Endothelial cell (in vitro differentiated cells): ENCODE results near the gene EIF3B. TPM values are rescaled to one million over a fixed set of nuclear protein-coding genes. Genes with fewer than 3 reads are reported as not detected.
"Not testable (repeated sequence)": the region's sequence is repeated elsewhere in the genome, so short reads cannot be mapped to it uniquely, and the experiment has no call there.

ENCODE experiments used
- DNase-seq: peaks from one replicate; pipeline ENCODE4 v3.0.0; 2021; ENCODE audit warnings: low spot score
- H3K27ac Mint-ChIP-seq: one replicate; pipeline ENCODE4 v1.8.0; 2021; ENCODE audit warnings: mixed read lengths, inconsistent platforms; ENCODE audit not compliant: unreplicated experiment
- H3K27me3 Mint-ChIP-seq: one replicate; pipeline ENCODE4 v1.8.0; 2021; ENCODE audit warnings: mild to moderate bottlenecking, moderate library complexity, mixed read lengths, inconsistent platforms; ENCODE audit not compliant: unreplicated experiment
- H3K36me3 Mint-ChIP-seq: one replicate; pipeline ENCODE4 v1.8.0; 2021; ENCODE audit warnings: mild to moderate bottlenecking, low read depth, mixed read lengths, inconsistent platforms; ENCODE audit not compliant: unreplicated experiment
- H3K4me1 Mint-ChIP-seq: one replicate; pipeline ENCODE4 v1.8.0; 2021; ENCODE audit warnings: mild to moderate bottlenecking, mixed read lengths, inconsistent platforms; ENCODE audit not compliant: unreplicated experiment
- H3K4me3 Mint-ChIP-seq: one replicate; pipeline ENCODE4 v1.8.0; 2021; ENCODE audit warnings: mild to moderate bottlenecking, mixed read lengths, inconsistent platforms; ENCODE audit not compliant: unreplicated experiment
- H3K9me3 Mint-ChIP-seq: one replicate; pipeline ENCODE4 v1.8.0; 2021; ENCODE audit warnings: mixed read lengths, inconsistent platforms; ENCODE audit not compliant: unreplicated experiment
- CTCF ChIP-seq: fragments of 200-600 bp; sonication (generic); IDR thresholded peaks from one replicate; pipeline ENCODE4 v1.5.0; 2021; ENCODE audit warnings: antibody characterized with exemption; ENCODE audit not compliant: unreplicated experiment
- total RNA-seq: library from RNA; stranded (reverse); fragmentation: NEBNext Ultra II Directional; extraction: Animal tissue kit (Norgen Biotek cat#: 25700); gene quantifications from one replicate; pipeline ENCODE4 v1.2.1, GENCODE V29; 2021; ENCODE audit not compliant: unreplicated experiment

The EIF3B gene
- total RNA-seq, 1 donor from 2014 or later = 125 TPM

GRCh38 chr7:2388637-2388954 lies 34.0 kb downstream of the EIF3B start:
- no peak for DNase-seq
- H3K4me1 Mint-ChIP-seq = peaks cover 2% of the 10 kb centered on the region
- H3K36me3 Mint-ChIP-seq = peaks cover 4% of the 10 kb centered on the region
- H3K27me3 Mint-ChIP-seq = peaks cover 2% of the 10 kb centered on the region
- no peak overlapping the region for H3K27ac Mint-ChIP-seq
- no peak for TF ChIP-seq CTCF
- no peaks in the 10 kb centered on the region for H3K9me3 Mint-ChIP-seq
- no peak overlapping the region for H3K4me3 Mint-ChIP-seq

- not testable (repeated sequence) for DNase-seq, H3K27ac Mint-ChIP-seq, H3K9me3 Mint-ChIP-seq, H3K4me3 Mint-ChIP-seq, H3K36me3 Mint-ChIP-seq, H3K27me3 Mint-ChIP-seq, H3K4me1 Mint-ChIP-seq
Observed at GRCh38 chr7:2390020-2390816, 35.6 kb downstream of the EIF3B start.

- no peak overlapping the region for H3K4me3 Mint-ChIP-seq
- no peak overlapping the region for H3K27ac Mint-ChIP-seq
- H3K4me1 Mint-ChIP-seq = peaks cover 2% of the 10 kb centered on the region
- no peak for TF ChIP-seq CTCF
- H3K27me3 Mint-ChIP-seq = peaks cover 3% of the 10 kb centered on the region
- no peak for DNase-seq
- H3K9me3 Mint-ChIP-seq = no peaks in the 10 kb centered on the region
- H3K36me3 Mint-ChIP-seq = no peaks in the 10 kb centered on the region
Observed at GRCh38 chr7:2393706-2394105, 39.1 kb downstream of the EIF3B start.

GRCh38 chr7:2394566-2395082 lies 40.0 kb downstream of the EIF3B start:
- Mint-ChIP-seq H3K4me3 (no peak overlapping the region), H3K27ac (no peak overlapping the region), H3K9me3 (no peaks in the 10 kb centered on the region), H3K27me3 (peaks cover 6% of the 10 kb centered on the region), H3K36me3 (no peaks in the 10 kb centered on the region), H3K4me1 (peaks cover 4% of the 10 kb centered on the region)
- no peak for TF ChIP-seq CTCF
- DNase-seq = no peak

- no peak overlapping the region for H3K4me3 Mint-ChIP-seq
- H3K36me3 Mint-ChIP-seq = no peaks in the 10 kb centered on the region
- H3K4me1 Mint-ChIP-seq = peaks cover 8% of the 10 kb centered on the region
- no peak for TF ChIP-seq CTCF
- no peaks in the 10 kb centered on the region for H3K9me3 Mint-ChIP-seq
- H3K27me3 Mint-ChIP-seq = peaks cover 9% of the 10 kb centered on the region
- no peak for DNase-seq
- no peak overlapping the region for H3K27ac Mint-ChIP-seq
Observed at GRCh38 chr7:2398506-2398905, 43.9 kb downstream of the EIF3B start.
